Embryonic facial prominence (tissue), 1 donor: Measurements from ENCODE around the gene GHRHR.

ENCODE experiments used
- DNase-seq: peaks from one replicate; pipeline ENCODE4 v3.0.0-alpha.2; 2016; ENCODE audit errors: extremely low spot score

The GHRHR gene

GRCh38 chr7:30984359-30985107 is 20.8 kb downstream of the GHRHR start:
- DNase-seq, result no peak

- no peak for DNase-seq
These were observed 22.0 kb downstream of the GHRHR start for GRCh38 chr7:30985756-30986155.

- no peak for DNase-seq
These were observed 22.6 kb downstream of the GHRHR start for GRCh38 chr7:30986331-30986730.

- DNase-seq, result no peak
These were observed 23.0 kb downstream of the GHRHR start for GRCh38 chr7:30986738-30987137.

GRCh38 chr7:30987178-30987577 is 23.4 kb downstream of the GHRHR start:
- no peak for DNase-seq

GRCh38 chr7:30987936-30988335 is 24.2 kb downstream of the GHRHR start:
- no peak for DNase-seq

- DNase-seq, result no peak
These were observed 24.7 kb downstream of the GHRHR start for GRCh38 chr7:30988351-30989005.

GRCh38 chr7:30989008-30989823 is 25.5 kb downstream of the GHRHR start:
- DNase-seq, result no peak

- no peak for DNase-seq
These were observed 26.3 kb downstream of the GHRHR start for GRCh38 chr7:30989824-30990672.

GRCh38 chr7:30990673-30991170 is 27.0 kb downstream of the GHRHR start:
- DNase-seq, result no peak

- DNase-seq, result no peak
These were observed 28.7 kb downstream of the GHRHR start for GRCh38 chr7:30992414-30992813.

GRCh38 chr7:30994206-30995100 is 30.7 kb downstream of the GHRHR start:
- no peak for DNase-seq

- DNase-seq, result no peak
These were observed 31.8 kb downstream of the GHRHR start for GRCh38 chr7:30995536-30995935.

GRCh38 chr7:30996256-30996655 is 32.5 kb downstream of the GHRHR start:
- DNase-seq, result no peak

GRCh38 chr7:30996883-30997282 is 33.1 kb downstream of the GHRHR start:
- no peak for DNase-seq

GRCh38 chr7:30997316-30997715 is 33.6 kb downstream of the GHRHR start:
- no peak for DNase-seq

GRCh38 chr7:30998180-30998579 is 34.4 kb downstream of the GHRHR start:
- DNase-seq, result no peak

GRCh38 chr7:31000161-31000693 is 36.5 kb downstream of the GHRHR start:
- no peak for DNase-seq

GRCh38 chr7:31000779-31001178 is 37.0 kb downstream of the GHRHR start:
- DNase-seq, result no peak

GRCh38 chr7:31002256-31002655 is 38.5 kb downstream of the GHRHR start:
- DNase-seq, result no peak
